AG04450 (cell line): ENCODE data around the gene UTY. TPM values are rescaled to one million over a fixed set of nuclear protein-coding genes. Genes with fewer than 3 reads are reported as not detected.

Experiments
- CTCF ChIA-PET: fragments of 300-600, 350-600 bp; formaldehyde crosslinking; extraction: SDS; loops from one replicate; lab custom pipeline; 2022; ENCODE audit warnings: antibody characterized with exemption, inconsistent platforms; lab: Charles Lee
- POLR2A ChIA-PET: fragments of 350-600 bp; formaldehyde crosslinking; extraction: SDS; loops from one replicate; lab custom pipeline; 2021; ENCODE audit warnings: antibody characterized with exemption, inconsistent platforms; lab: Yijun Ruan, JAX
- DNase-seq: peaks from one replicate; pipeline ENCODE4 v3.0.0-alpha.2; 2011; ENCODE audit warnings: low read depth, low spot score
- H3K27ac ChIP-seq: one replicate; pipeline ENCODE4 v1.5.1; 2012; ENCODE audit warnings: low read depth, low read length, control low read depth
- H3K27me3 ChIP-seq: one replicate; pipeline ENCODE4 v1.6.0; 2012; ENCODE audit warnings: low read length; ENCODE audit not compliant: control insufficient read depth, insufficient read depth
- H3K4me3 ChIP-seq: 2 replicates; pipeline ENCODE4 v1.5.1; 2011; ENCODE audit warnings: mild to moderate bottlenecking, low read depth, low read length, control low read depth
- H3K9me3 ChIP-seq: 2 replicates; pipeline ENCODE4 v1.5.1; 2012; ENCODE audit warnings: low read length; ENCODE audit not compliant: control insufficient read depth, insufficient read depth
- CTCF ChIP-seq: IDR thresholded peaks from 2 replicates; pipeline ENCODE4 v1.5.1; 2011; ENCODE audit warnings: low read depth, low read length, control low read depth, inconsistent platforms
- polyA plus RNA-seq: library from polyadenylated mRNA; depleted of rRNA; stranded (reverse); fragments of >200 nt; gene quantifications from 2 replicates; pipeline ENCODE4 v1.2.3, GENCODE V29; 2011

The UTY gene
- polyA plus RNA-seq, 1 experiment = 11.0 TPM

GRCh38 chrY:13361656-13362636 lies 117.9 kb downstream of the UTY start:
- DNase-seq = no peak
- H3K9me3 ChIP-seq = no peaks in the 10 kb centered on the region
- H3K27ac ChIP-seq = no peak overlapping the region
- no peaks in the 10 kb centered on the region for H3K27me3 ChIP-seq
- no peak for TF ChIP-seq CTCF
- POLR2A ChIA-PET = no interaction called here
- CTCF ChIA-PET = interaction anchor here (1.6 to 2.2 kb wide), 2 partner anchors 18 to 19 kb away, joined by 4 to 8 read pairs; no protein-coding TSS in a partner anchor
- no peak overlapping the region for H3K4me3 ChIP-seq

- no peaks in the 10 kb centered on the region for H3K27me3 ChIP-seq
- H3K4me3 ChIP-seq = no peak overlapping the region
- ChIA-PET CTCF (no interaction called here), POLR2A (interaction anchor here (0.6 kb wide), 1 partner anchor 49 kb away, joined by 3 read pairs; no protein-coding TSS in a partner anchor)
- H3K27ac ChIP-seq = no peak overlapping the region
- H3K9me3 ChIP-seq = no peaks in the 10 kb centered on the region
- no peak for DNase-seq
- no peak for TF ChIP-seq CTCF
Observed at GRCh38 chrY:13351443-13351842, 128.4 kb downstream of the UTY start.

GRCh38 chrY:13347106-13347505 lies 132.7 kb downstream of the UTY start:
- Histone ChIP-seq H3K9me3 (no peaks in the 10 kb centered on the region), H3K4me3 (no peak overlapping the region), H3K27me3 (no peaks in the 10 kb centered on the region), H3K27ac (no peak overlapping the region)
- ChIA-PET CTCF (no interaction called here), POLR2A (no interaction called here)
- no peak for DNase-seq
- TF ChIP-seq CTCF = no peak

- no peak for TF ChIP-seq CTCF
- Histone ChIP-seq H3K9me3 (no peaks in the 10 kb centered on the region), H3K4me3 (no peak overlapping the region), H3K27me3 (no peaks in the 10 kb centered on the region), H3K27ac (no peak overlapping the region)
- CTCF ChIA-PET = no interaction called here
- POLR2A ChIA-PET = no interaction called here
- no peak for DNase-seq
Observed at GRCh38 chrY:13345549-13345948, 134.3 kb downstream of the UTY start.
